IMR-90 (cell line): ENCODE data around the gene ELFN1. TPM values are rescaled to one million over a fixed set of nuclear protein-coding genes. Genes with fewer than 3 reads are reported as not detected.

Source experiments
- ATAC-seq: fragments of 200-7000 bp; cut with Tn5 transposase; 2 replicates; pipeline ENCODE4 v1.9.1; 2020; ENCODE audit warnings: low read depth, mild to moderate bottlenecking, moderate library complexity
- BruUV-seq: library from RNA; stranded (reverse); fragments of 400-500 nt; replicated peaks from 2 replicates; lab custom pipeline; 2021; lab: Mats Ljungman, UMichigan
- CTCF ChIA-PET: fragments of 300-600 bp; formaldehyde crosslinking; extraction: SDS; loops from one replicate; lab custom pipeline; 2021; ENCODE audit warnings: antibody characterized with exemption; lab: Yijun Ruan, JAX
- POLR2A ChIA-PET: fragments of 300-600 bp; sonication (Branson Sonifier 250); formaldehyde crosslinking; loops from one replicate; lab custom pipeline; 2022; ENCODE audit warnings: antibody characterized with exemption; ENCODE audit not compliant: unreplicated experiment; lab: Charles Lee
- DNase-seq: peaks from one replicate; pipeline ENCODE4 v3.0.0; 2013
- H2AFZ ChIP-seq: replicated peaks from 2 replicates; pipeline ENCODE3; 2013; ENCODE audit warnings: low read length, mild to moderate bottlenecking; ENCODE audit not compliant: poor library complexity
- H2AK5ac ChIP-seq: 2 replicates; pipeline ENCODE4 v1.6.1; 2013; ENCODE audit warnings: low read depth, low read length, inconsistent platforms
- H2AK9ac ChIP-seq: replicated peaks from 2 replicates; pipeline ENCODE3; 2013; ENCODE audit warnings: mild to moderate bottlenecking, low read depth, low read length, moderate library complexity; ENCODE audit not compliant: poor library complexity
- H2BK120ac ChIP-seq: 2 replicates; pipeline ENCODE4 v1.6.1; 2013; ENCODE audit warnings: low read depth, low read length, inconsistent platforms
- H2BK15ac ChIP-seq: 3 replicates; pipeline ENCODE4 v1.6.1; 2013; ENCODE audit warnings: low read depth, low read length, inconsistent platforms
- H2BK20ac ChIP-seq: 2 replicates; pipeline ENCODE4 v1.6.1; 2013; ENCODE audit warnings: low read depth, mild to moderate bottlenecking, inconsistent platforms, low read length, moderate library complexity
- H2BK5ac ChIP-seq: 2 replicates; pipeline ENCODE4 v1.6.1; 2013; ENCODE audit warnings: mild to moderate bottlenecking, low read depth, low read length, inconsistent platforms; ENCODE audit not compliant: poor library complexity, severe bottlenecking
- H3K14ac ChIP-seq: replicated peaks from 2 replicates; pipeline ENCODE4 v1.6.1; 2013; ENCODE audit warnings: low read depth, low read length, inconsistent platforms
- H3K18ac ChIP-seq: 2 replicates; pipeline ENCODE4 v1.6.1; 2013; ENCODE audit warnings: low read depth, low read length, control low read depth
- H3K23ac ChIP-seq: 2 replicates; pipeline ENCODE4 v1.6.1; 2013; ENCODE audit warnings: low read depth, low read length, inconsistent platforms
- H3K27ac ChIP-seq: 2 replicates; pipeline ENCODE4 v1.5.1; 2013; ENCODE audit warnings: mild to moderate bottlenecking, control low read depth, low read length; ENCODE audit not compliant: insufficient read depth
- H3K27me3 ChIP-seq: 2 replicates; pipeline ENCODE4 v1.6.1; 2013; ENCODE audit warnings: low read length; ENCODE audit not compliant: control insufficient read depth, insufficient read depth
- H3K36me3 ChIP-seq: 2 replicates; pipeline ENCODE4 v1.6.1; 2013; ENCODE audit warnings: low read length, mixed read lengths; ENCODE audit not compliant: control insufficient read depth, insufficient read depth
- H3K4ac ChIP-seq: 2 replicates; pipeline ENCODE4 v1.6.1; 2013; ENCODE audit warnings: low read depth, low read length, inconsistent platforms
- H3K4me1 ChIP-seq: 2 replicates; pipeline ENCODE4 v1.6.1; 2013; ENCODE audit warnings: low read length, mixed read lengths; ENCODE audit not compliant: control insufficient read depth, insufficient read depth
- H3K4me2 ChIP-seq: 2 replicates; pipeline ENCODE4 v1.6.1; 2013; ENCODE audit warnings: low read depth, mild to moderate bottlenecking, control low read depth, low read length, moderate library complexity
- H3K4me3 ChIP-seq: 2 replicates; pipeline ENCODE4 v1.5.1; 2013; ENCODE audit warnings: low read depth, mild to moderate bottlenecking, control low read depth, low read length, moderate library complexity; ENCODE audit not compliant: insufficient read depth
- H3K56ac ChIP-seq: 2 replicates; pipeline ENCODE4 v1.6.1; 2013; ENCODE audit warnings: low read length, inconsistent platforms; ENCODE audit not compliant: insufficient read depth; ENCODE audit errors: extremely low read depth
- H3K79me1 ChIP-seq, 2 experiments: 2 replicates each; pipeline ENCODE4 v1.6.1; 2013; ENCODE audit warnings: low read length in 2 of 2, inconsistent platforms in 1 of 2, low read depth in 1 of 2
- H3K9ac ChIP-seq: 2 replicates; pipeline ENCODE4 v1.6.1; 2013; ENCODE audit warnings: low read depth, low read length, control low read depth
- H3K9me1 ChIP-seq: 2 replicates; pipeline ENCODE4 v1.6.1; 2013; ENCODE audit warnings: low read length, inconsistent platforms; ENCODE audit not compliant: insufficient read depth
- H3K9me3 ChIP-seq: 2 replicates; pipeline ENCODE4 v1.6.1; 2013; ENCODE audit warnings: low read length; ENCODE audit not compliant: control insufficient read depth, insufficient read depth
- H4K20me1 ChIP-seq: 2 replicates; pipeline ENCODE4 v1.6.1; 2013; ENCODE audit warnings: low read length, inconsistent platforms; ENCODE audit not compliant: insufficient read depth
- H4K5ac ChIP-seq: 2 replicates; pipeline ENCODE4 v1.6.1; 2013; ENCODE audit warnings: mild to moderate bottlenecking, low read depth, low read length, control low read depth
- H4K8ac ChIP-seq, 2 experiments: 2 replicates each; pipeline ENCODE4 v1.6.1; 2013; ENCODE audit warnings: low read depth in 2 of 2, low read length in 2 of 2, control low read depth in 1 of 2, inconsistent platforms in 1 of 2
- H4K91ac ChIP-seq: 2 replicates; pipeline ENCODE4 v1.6.1; 2013; ENCODE audit warnings: low read depth, low read length, inconsistent platforms; ENCODE audit not compliant: insufficient read depth
- CEBPB ChIP-seq: IDR thresholded peaks from 2 replicates; pipeline ENCODE4 v1.6.1; 2012; ENCODE audit warnings: low read depth, low read length, improper control_type of control experiment
- FOS ChIP-seq: fragments of 150-350 bp; IDR thresholded peaks from 2 replicates; pipeline ENCODE4 v1.6.1; 2016; ENCODE audit warnings: low read depth, low read length
- MAZ ChIP-seq: IDR thresholded peaks from 2 replicates; pipeline ENCODE4 v1.6.1; 2012; ENCODE audit warnings: low read depth, mild to moderate bottlenecking, low read length, improper control_type of control experiment, moderate library complexity, borderline replicate concordance
- MXI1 ChIP-seq: IDR thresholded peaks from 2 replicates; pipeline ENCODE4 v1.6.1; 2012; ENCODE audit warnings: low read depth, mild to moderate bottlenecking, low read length, moderate library complexity, borderline replicate concordance
- NFE2L2 ChIP-seq: fragments of 150-350 bp; IDR thresholded peaks from 2 replicates; pipeline ENCODE4 v1.6.1; 2016; ENCODE audit warnings: low read depth, mild to moderate bottlenecking, low read length
- RFX5 ChIP-seq: IDR thresholded peaks from 2 replicates; pipeline ENCODE4 v1.8.0; 2012; ENCODE audit warnings: low read depth, mild to moderate bottlenecking, low read length, moderate library complexity
- SMC3 ChIP-seq: fragments of 150-350 bp; IDR thresholded peaks from 2 replicates; pipeline ENCODE4 v1.6.1; 2016; ENCODE audit warnings: low read depth, mild to moderate bottlenecking, antibody characterized with exemption, low read length, moderate library complexity
- WGBS, 2 experiments: methylation state at CpG; one replicate each; pipeline versions ENCODE4 v1.1.5 to v1.1.7; 2013; ENCODE audit warnings: missing lambda C conversion rate in 2 of 2; ENCODE audit not compliant: insufficient read length in 1 of 2; ENCODE audit errors: extremely low coverage in 2 of 2; 5-methylcytosine and 5-hydroxymethylcytosine counted together
- dilution Hi-C: fragments of 300-500 bp; cut with HindIII; formaldehyde crosslinking; loops from one replicate; pipeline ENCODE4 v1.14.3; 2018; ENCODE audit warnings: low sequenced_read_pairs; ENCODE audit not compliant: unreplicated experiment
- in situ Hi-C: fragments of 300-500 bp; cut with MboI; formaldehyde crosslinking; loops from 3 replicates; pipeline ENCODE4 v1.14.3; 2019; ENCODE audit warnings: low sequenced_read_pairs, inconsistent platforms, mixed read lengths
- intact Hi-C: fragments of 100-400 bp; cut with micrococcal nuclease; formaldehyde crosslinking; loops from 2 replicates; pipeline ENCODE4 v1.10.0; 2022
- polyA plus RNA-seq, 3 experiments: library from polyadenylated mRNA; depleted of rRNA; stranded (reverse); fragments of >200 nt; gene quantifications; 2 replicates each; pipeline ENCODE4 v1.2.3, GENCODE V29; 2012; ENCODE audit warnings: low replicate concordance in 1 of 3
- total RNA-seq: library from RNA; depleted of rRNA; stranded (reverse); fragments of >200 nt; gene quantifications from 2 replicates; pipeline ENCODE4 v1.2.3, GENCODE V29; 2012

The ELFN1 gene
- total and polyA plus RNA-seq, 2 of the 4 experiments (the other 2 are of a cell fraction): 1.6 to 5.2 TPM

- H3K4me3 ChIP-seq: no peak overlapping the region
Observed at GRCh38 chr7:1662101-1662500, 8.0 kb upstream of the ELFN1 start.

More at GRCh38 chr7:1662101-1662500, 8.0 kb upstream of the ELFN1 start:
- POLR2A ChIA-PET: no interaction called here
- H3K27me3 ChIP-seq: peaks cover 50% of the 10 kb centered on the region
- H2BK120ac ChIP-seq: no peak overlapping the region
- intact Hi-C loops: no loop called here
- H3K4ac ChIP-seq: no peak overlapping the region
- H2BK15ac ChIP-seq: no peak overlapping the region
- no CpG with 5 or more reads among the region's 3 CpGs for WGBS, 2 experiments
- no peak for DNase-seq
- H3K18ac ChIP-seq: no peak overlapping the region
- no peaks in the 10 kb centered on the region for H3K9me1 ChIP-seq
- in situ Hi-C loops: no loop called here
- TF ChIP-seq FOS (no peak), NFE2L2 (no peak), MXI1 (no peak), SMC3 (no peak), MAZ (no peak), CEBPB (no peak), RFX5 (no peak)
- no peaks in the 10 kb centered on the region for H3K36me3 ChIP-seq
- no TSS peak for BruUV-seq
- no peak overlapping the region for H3K9ac ChIP-seq
- no peak overlapping the region for H2BK5ac ChIP-seq
- no peaks in the 10 kb centered on the region for H4K20me1 ChIP-seq
- H3K79me1 ChIP-seq: no peaks in the 10 kb centered on the region
- H3K56ac ChIP-seq: no peak overlapping the region
- H4K91ac ChIP-seq: no peak overlapping the region
- no peak overlapping the region for H2AK5ac ChIP-seq
- H3K4me1 ChIP-seq: peaks cover 2% of the 10 kb centered on the region; the same call in 1 of the 2 replicates
- no peak overlapping the region for H3K4me2 ChIP-seq
- H2AK9ac ChIP-seq: no peak overlapping the region
- no peak overlapping the region for H2BK20ac ChIP-seq
- dilution Hi-C loops: no loop called here
- no peak overlapping the region for H2AFZ ChIP-seq
- H3K9me3 ChIP-seq: peaks cover 2% of the 10 kb centered on the region; the same call in 1 of the 2 replicates
- no peak for ATAC-seq
- no peak overlapping the region for H4K8ac ChIP-seq
- no peak overlapping the region for H3K23ac ChIP-seq
- H3K14ac ChIP-seq: no peak overlapping the region
- no peak overlapping the region for H4K5ac ChIP-seq
- CTCF ChIA-PET: interaction anchor here (0.8 kb wide), 1 partner anchor 250 kb away, joined by 3 read pairs; no protein-coding TSS in a partner anchor
- H3K27ac ChIP-seq: no peak overlapping the region
